Suprapubic skin (tissue), 4 donors: Measurements from ENCODE around the gene LRRTM4. TPM values are rescaled to one million over a fixed set of nuclear protein-coding genes. Genes with fewer than 3 reads are reported as not detected.

Experiments used
- DNase-seq, 2 donors: peaks; one replicate each; pipeline ENCODE4 v3.0.0-alpha.2; 2019; ENCODE audit warnings: low spot score in 2 of 2
- H3K27ac ChIP-seq: fragments of 200-600 bp; sonication (generic); one replicate; pipeline ENCODE4 v1.5.1; 2019
- H3K27me3 ChIP-seq: fragments of 200-600 bp; sonication (generic); one replicate; pipeline ENCODE4 v1.5.1; 2019
- H3K36me3 ChIP-seq: fragments of 200-600 bp; sonication (generic); one replicate; pipeline ENCODE4 v1.5.1; 2019
- H3K4me1 ChIP-seq: fragments of 200-600 bp; sonication (generic); one replicate; pipeline ENCODE4 v1.5.1; 2019
- H3K4me3 ChIP-seq: fragments of 200-600 bp; sonication (generic); one replicate; pipeline ENCODE4 v1.5.1; 2019; ENCODE audit warnings: mild to moderate bottlenecking
- H3K9me3 ChIP-seq: fragments of 200-600 bp; sonication (generic); one replicate; pipeline ENCODE4 v1.5.1; 2019
- CTCF ChIP-seq, 2 donors: fragments of 200-600 bp in 1 of 2; fragments of 450-650 bp in 1 of 2; sonication (generic) in 1 of 2; IDR thresholded peaks; one replicate each; pipeline ENCODE4 v1.5.1; 2016 to 2019; ENCODE audit warnings: antibody characterized with exemption in 2 of 2, mild to moderate bottlenecking in 1 of 2, moderate library complexity in 1 of 2
- EP300 ChIP-seq: sonication (generic); formaldehyde crosslinking; IDR thresholded peaks from one replicate; pipeline ENCODE4 v1.6.1; 2017; ENCODE audit warnings: antibody characterized with exemption
- POLR2A ChIP-seq, 2 donors: fragments of 450-650 bp; IDR thresholded peaks; one replicate each; pipeline ENCODE4 v1.6.1; 2017; ENCODE audit warnings: antibody characterized with exemption in 2 of 2, mild to moderate bottlenecking in 2 of 2, moderate library complexity in 2 of 2
- POLR2AphosphoS5 ChIP-seq, 3 donors: sonication (generic); formaldehyde crosslinking; IDR thresholded peaks; one replicate each; pipeline ENCODE4 v1.6.1; 2017; ENCODE audit warnings: antibody characterized with exemption in 3 of 3
- WGBS: methylation state at CpG from one replicate; pipeline ENCODE4 v1.1.5; 2018; 5-methylcytosine and 5-hydroxymethylcytosine counted together
- total RNA-seq, 4 donors: library from RNA; depleted of rRNA; stranded (reverse); fragments of >200 nt; gene quantifications; one replicate each; pipeline ENCODE4 v1.1.0, GENCODE V29; 2016

The LRRTM4 gene
- total RNA-seq, 4 donors from 2014 or later = not detected

- no peak overlapping the region for H3K27ac ChIP-seq
- H3K4me1 ChIP-seq = no peaks in the 10 kb centered on the region
- no peaks in the 10 kb centered on the region for H3K27me3 ChIP-seq
- H3K4me3 ChIP-seq = no peak overlapping the region
- H3K9me3 ChIP-seq = no peaks in the 10 kb centered on the region
- no peaks in the 10 kb centered on the region for H3K36me3 ChIP-seq
- WGBS = 52% methylated on average over 5 of the region's 5 CpGs
- TF ChIP-seq POLR2AphosphoS5 (IDR thresholded peaks at IDR 0.05) (no peak), EP300 (no peak), POLR2A (IDR thresholded peaks at IDR 0.05) (no peak), CTCF (IDR thresholded peaks at IDR 0.05) (no peak)
- DNase-seq = no peak
These were observed 207.5 kb downstream of the LRRTM4 start for GRCh38 chr2:77314721-77315120.

GRCh38 chr2:77310416-77310815 lies 211.8 kb downstream of the LRRTM4 start:
- 49% methylated on average over 3 of the region's 3 CpGs for WGBS
- no peak for DNase-seq
- H3K9me3 ChIP-seq = no peaks in the 10 kb centered on the region
- H3K4me1 ChIP-seq = no peaks in the 10 kb centered on the region
- no peak overlapping the region for H3K4me3 ChIP-seq
- no peaks in the 10 kb centered on the region for H3K27me3 ChIP-seq
- TF ChIP-seq CTCF (IDR thresholded peaks at IDR 0.05) = no peak
- TF ChIP-seq POLR2A (IDR thresholded peaks at IDR 0.05) = no peak
- no peak for TF ChIP-seq POLR2AphosphoS5 (IDR thresholded peaks at IDR 0.05)
- TF ChIP-seq EP300 = no peak
- H3K27ac ChIP-seq = no peak overlapping the region
- H3K36me3 ChIP-seq = no peaks in the 10 kb centered on the region

GRCh38 chr2:77309725-77310124 lies 212.5 kb downstream of the LRRTM4 start:
- H3K4me1 ChIP-seq = no peaks in the 10 kb centered on the region
- no peaks in the 10 kb centered on the region for H3K36me3 ChIP-seq
- no peak overlapping the region for H3K27ac ChIP-seq
- TF ChIP-seq POLR2A (IDR thresholded peaks at IDR 0.05) (no peak), POLR2AphosphoS5 (IDR thresholded peaks at IDR 0.05) (no peak), EP300 (no peak)
- H3K4me3 ChIP-seq = no peak overlapping the region
- DNase-seq = no peak
- no peaks in the 10 kb centered on the region for H3K9me3 ChIP-seq
- 67% methylated on average over 2 of the region's 2 CpGs for WGBS
- H3K27me3 ChIP-seq = no peaks in the 10 kb centered on the region

- TF ChIP-seq POLR2A (IDR thresholded peaks at IDR 0.05) = no peak
- TF ChIP-seq POLR2AphosphoS5 (IDR thresholded peaks at IDR 0.05) = no peak
- no peak for TF ChIP-seq CTCF (IDR thresholded peaks at IDR 0.05)
- TF ChIP-seq EP300 = no peak
- no peak overlapping the region for H3K4me3 ChIP-seq
- H3K36me3 ChIP-seq = no peaks in the 10 kb centered on the region
- 73% methylated on average over 1 of the region's 1 CpG for WGBS
- H3K4me1 ChIP-seq = no peaks in the 10 kb centered on the region
- no peak overlapping the region for H3K27ac ChIP-seq
- H3K9me3 ChIP-seq = no peaks in the 10 kb centered on the region
- DNase-seq = no peak
- no peaks in the 10 kb centered on the region for H3K27me3 ChIP-seq
These were observed 220.7 kb downstream of the LRRTM4 start for GRCh38 chr2:77301441-77301840.

GRCh38 chr2:77296791-77297190 lies 225.4 kb downstream of the LRRTM4 start:
- no peaks in the 10 kb centered on the region for H3K36me3 ChIP-seq
- 87% methylated on average over 5 of the region's 5 CpGs for WGBS
- H3K27me3 ChIP-seq = no peaks in the 10 kb centered on the region
- no peaks in the 10 kb centered on the region for H3K9me3 ChIP-seq
- no peaks in the 10 kb centered on the region for H3K4me1 ChIP-seq
- TF ChIP-seq EP300 (no peak), POLR2AphosphoS5 (IDR thresholded peaks at IDR 0.05) (no peak), POLR2A (IDR thresholded peaks at IDR 0.05) (no peak), CTCF (IDR thresholded peaks at IDR 0.05) (no peak)
- DNase-seq = no peak
- H3K27ac ChIP-seq = no peak overlapping the region
- H3K4me3 ChIP-seq = no peak overlapping the region

- no peak for DNase-seq
- no peaks in the 10 kb centered on the region for H3K27me3 ChIP-seq
- no peaks in the 10 kb centered on the region for H3K9me3 ChIP-seq
- no peak overlapping the region for H3K4me3 ChIP-seq
- no peak overlapping the region for H3K27ac ChIP-seq
- no peaks in the 10 kb centered on the region for H3K4me1 ChIP-seq
- no peaks in the 10 kb centered on the region for H3K36me3 ChIP-seq
- no peak for TF ChIP-seq CTCF (IDR thresholded peaks at IDR 0.05)
- TF ChIP-seq EP300 = no peak
- no peak for TF ChIP-seq POLR2AphosphoS5 (IDR thresholded peaks at IDR 0.05)
- TF ChIP-seq POLR2A (IDR thresholded peaks at IDR 0.05) = no peak
- WGBS = 50% methylated on average over 2 of the region's 2 CpGs
These were observed 227.7 kb downstream of the LRRTM4 start for GRCh38 chr2:77294474-77294873.
